Measurements from ENCODE around the gene MACROH2A2.
"Not testable (repeated sequence)": the region's sequence is repeated elsewhere in the genome, so short reads cannot be mapped to it uniquely, and the experiment has no call there.

The MACROH2A2 gene

DNA sequence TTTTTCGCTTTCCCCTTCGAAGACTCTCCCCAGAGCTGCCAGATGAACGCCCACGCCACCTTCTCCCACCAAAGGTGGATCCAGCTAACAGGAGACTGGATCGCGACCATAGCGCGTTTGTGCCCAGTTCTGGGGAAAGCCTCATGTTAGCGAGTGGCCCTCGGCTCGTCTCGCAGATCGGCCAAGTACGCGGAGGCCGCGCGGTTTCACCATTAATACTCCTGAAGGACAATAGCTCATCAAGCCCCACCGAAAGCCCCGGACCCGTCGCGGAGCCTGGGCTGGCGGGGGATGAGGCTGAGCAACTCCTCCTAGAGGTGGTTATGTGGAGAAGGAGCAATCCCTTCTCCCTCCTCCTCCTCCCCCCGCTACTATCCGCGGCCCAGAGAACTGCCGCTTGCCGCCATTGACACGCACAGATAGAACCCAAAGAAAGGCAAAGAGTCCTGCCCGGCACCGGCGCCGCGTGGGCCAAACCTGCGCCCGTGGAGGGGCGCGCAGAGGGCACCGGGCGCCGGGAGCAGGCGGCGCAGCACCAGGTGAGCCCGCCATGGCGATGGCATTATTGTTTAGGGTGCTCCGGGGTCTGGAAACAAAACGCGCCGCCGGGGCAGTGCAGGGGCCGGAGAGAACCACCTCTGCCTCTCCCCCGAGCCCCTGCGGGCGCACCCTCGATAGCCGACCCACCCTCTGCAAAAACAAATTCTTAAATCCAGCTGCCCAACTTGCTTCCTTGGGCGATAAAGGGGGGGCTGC lies at the start of gene MACROH2A2:
Gene MACROH2A2, plus strand, starts transcription at position 385 of the 756 bp plus-strand sequence. CDS start 22,813 bp downstream, outside the sequence.
- DNase-seq (ENCODE audit: low read depth in 2 of 2, low spot score in 1 of 2): no peak

DNA sequence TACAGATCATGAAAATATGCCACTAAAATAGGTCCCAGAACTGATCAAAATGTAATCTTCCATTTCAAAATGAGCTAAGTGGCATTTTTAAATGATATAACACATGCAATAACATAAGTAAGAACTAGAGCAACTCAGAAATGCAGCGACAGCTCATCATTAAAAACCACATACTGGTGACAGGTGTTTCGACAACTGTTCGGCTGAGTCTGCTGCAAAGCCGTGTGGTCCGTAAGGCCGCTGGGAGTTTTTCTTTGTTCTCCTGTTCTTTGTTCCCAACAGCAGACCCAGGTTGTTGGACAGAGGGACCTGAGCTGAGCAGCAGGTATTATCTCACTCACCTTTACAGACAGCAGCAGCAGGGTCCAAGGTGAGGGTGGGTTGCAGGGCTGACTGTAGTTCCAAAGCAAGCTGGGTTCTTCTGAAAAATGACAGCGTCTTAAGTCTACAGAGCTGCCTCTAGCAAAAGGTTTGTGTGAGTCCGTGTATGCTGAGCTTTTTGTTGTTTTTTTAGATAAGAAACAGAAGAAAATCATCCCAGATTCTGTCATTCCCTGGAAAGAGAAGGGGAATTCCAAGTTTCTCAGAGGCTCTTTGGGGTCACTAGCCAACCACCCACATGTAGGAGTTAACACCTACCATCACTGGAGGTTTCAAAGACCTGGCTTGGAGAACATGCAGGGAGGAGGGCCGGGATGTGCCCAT lies 45.4 kb upstream of the MACROH2A2 start:
- no peak for DNase-seq (ENCODE audit: low read depth in 2 of 2, low spot score in 1 of 2)

DNA sequence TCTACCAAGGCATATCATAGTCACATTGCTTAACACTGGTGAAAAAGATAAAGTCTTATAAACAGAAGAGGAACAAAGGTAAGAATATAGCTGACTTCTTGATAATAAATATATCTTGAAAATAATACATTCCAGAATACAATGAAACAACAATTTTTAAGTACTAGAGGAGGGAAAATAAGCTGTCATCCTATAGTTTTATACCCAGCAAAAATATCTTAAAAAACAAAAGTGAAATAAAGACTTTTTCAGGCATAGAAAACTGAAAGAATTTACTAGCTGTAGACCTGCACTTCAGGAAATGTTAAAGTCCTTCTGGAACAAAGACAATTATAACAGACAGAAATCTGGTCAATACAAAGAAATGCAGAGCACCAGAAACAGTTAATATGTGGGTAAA lies 21.4 kb upstream of the MACROH2A2 start:
- DNase-seq (ENCODE audit: low read depth in 2 of 2, low spot score in 1 of 2): no peak

DNA sequence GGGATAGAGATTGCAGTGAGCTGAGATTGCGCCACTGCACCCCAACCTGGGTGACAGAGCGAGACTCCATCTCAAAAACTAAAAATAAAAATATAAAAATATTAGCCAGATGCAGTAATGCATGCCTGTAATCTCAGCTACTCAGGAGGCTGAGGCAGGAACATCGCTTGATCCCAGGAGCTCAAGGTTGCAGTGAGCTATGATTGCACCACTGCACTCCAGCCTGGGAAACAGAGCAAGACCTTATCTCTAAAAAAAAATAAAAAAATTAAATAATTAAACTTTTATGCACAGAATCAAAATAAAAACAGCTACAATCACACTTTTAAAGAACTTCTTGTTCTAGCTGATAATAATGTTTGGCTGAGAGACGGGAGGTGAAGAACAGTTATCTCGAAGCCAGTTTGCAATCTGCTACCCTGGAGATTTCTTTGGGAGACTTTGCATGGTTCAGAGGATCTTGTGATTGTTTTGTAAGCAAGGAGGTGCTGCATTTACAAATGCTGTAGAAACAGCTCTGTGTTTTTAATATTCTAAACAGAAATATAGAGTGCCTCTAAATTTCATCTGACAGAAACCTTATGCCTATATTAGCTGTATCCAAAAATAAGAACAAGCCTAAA lies 19.9 kb upstream of the MACROH2A2 start:
- no peak for DNase-seq (ENCODE audit: low read depth in 2 of 2, low spot score in 1 of 2)

DNA sequence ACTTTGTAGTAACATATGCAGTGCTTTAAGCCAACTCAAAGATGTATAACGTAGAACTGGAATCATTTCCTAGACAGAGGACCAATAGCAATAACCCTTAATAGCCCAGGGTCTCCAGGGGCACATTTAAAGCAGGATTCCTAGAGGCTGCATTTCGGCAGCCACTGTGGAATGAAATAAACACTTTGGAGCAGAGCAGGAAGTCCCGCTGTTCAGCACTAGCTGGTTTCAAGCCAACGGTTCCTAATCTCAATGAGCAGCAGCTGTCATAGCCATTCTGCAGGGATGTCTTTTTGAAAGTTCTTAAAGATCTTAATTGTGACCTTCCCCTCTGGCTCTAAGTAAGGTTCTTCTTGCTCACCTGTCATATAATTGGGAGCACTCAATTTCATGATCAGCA lies 18.4 kb upstream of the MACROH2A2 start:
- DNase-seq (ENCODE audit: low read depth in 2 of 2, low spot score in 1 of 2): no peak

DNA sequence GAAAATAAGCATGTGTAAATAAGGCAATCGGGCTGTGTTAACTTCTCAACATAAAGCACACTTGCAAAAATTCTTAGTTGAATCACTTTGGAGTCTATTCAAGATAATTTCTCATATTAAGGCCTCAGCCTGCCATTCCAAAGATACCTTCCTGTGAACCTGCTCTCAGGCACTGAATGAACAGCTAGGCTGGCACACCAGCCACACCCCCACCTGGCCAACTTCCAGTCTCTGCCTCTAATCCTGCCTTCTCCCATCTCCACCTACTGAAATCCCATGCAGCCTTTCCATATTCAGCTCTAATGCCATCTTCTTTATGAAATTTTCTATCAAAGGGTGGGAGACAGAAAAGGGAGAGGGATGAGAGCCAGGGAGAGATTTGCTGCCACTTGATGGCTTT lies 17.1 kb upstream of the MACROH2A2 start:
- DNase-seq (ENCODE audit: low read depth in 2 of 2, low spot score in 1 of 2): no peak

DNA sequence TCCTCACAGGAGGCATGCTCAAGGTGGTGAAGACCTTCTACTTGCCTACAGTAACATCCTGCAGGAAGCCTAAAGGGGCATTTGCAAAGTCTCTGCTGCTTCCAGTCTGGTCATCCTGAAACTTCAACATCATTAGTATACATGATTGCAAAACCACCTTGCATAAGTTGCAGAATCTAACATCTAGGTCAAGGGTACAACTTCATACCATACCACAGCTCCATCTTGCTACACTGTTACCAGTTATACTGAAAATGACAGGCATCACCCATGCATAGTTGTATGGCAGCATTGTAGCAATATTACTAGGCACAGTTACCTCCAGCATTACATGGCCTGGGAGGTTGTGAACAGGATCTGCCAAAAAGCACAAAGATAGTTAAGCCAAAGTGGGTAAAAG lies 13.7 kb upstream of the MACROH2A2 start:
- DNase-seq (ENCODE audit: low read depth in 2 of 2, low spot score in 1 of 2): no peak

DNA sequence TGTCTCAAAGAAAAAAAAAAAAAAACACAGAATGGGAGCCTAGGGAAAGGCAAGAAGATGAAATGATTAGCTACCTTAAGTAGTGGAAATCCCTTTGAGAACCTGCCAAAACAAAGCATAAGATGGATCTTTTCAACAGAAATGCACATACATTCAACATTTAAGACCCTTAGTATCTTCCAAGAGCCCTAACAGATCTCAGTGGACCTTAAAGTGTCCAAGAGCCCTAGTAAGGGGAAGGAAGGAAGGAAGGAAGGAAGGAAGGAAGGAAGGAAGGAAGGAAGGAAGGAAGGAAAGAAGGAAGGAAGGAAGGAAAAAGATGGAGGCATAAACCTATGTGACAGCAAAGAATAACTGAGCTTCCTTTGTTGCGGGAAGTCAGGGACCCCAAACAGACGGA lies 11.6 kb upstream of the MACROH2A2 start:
- DNase-seq (ENCODE audit: low read depth in 2 of 2, low spot score in 1 of 2): no peak

DNA sequence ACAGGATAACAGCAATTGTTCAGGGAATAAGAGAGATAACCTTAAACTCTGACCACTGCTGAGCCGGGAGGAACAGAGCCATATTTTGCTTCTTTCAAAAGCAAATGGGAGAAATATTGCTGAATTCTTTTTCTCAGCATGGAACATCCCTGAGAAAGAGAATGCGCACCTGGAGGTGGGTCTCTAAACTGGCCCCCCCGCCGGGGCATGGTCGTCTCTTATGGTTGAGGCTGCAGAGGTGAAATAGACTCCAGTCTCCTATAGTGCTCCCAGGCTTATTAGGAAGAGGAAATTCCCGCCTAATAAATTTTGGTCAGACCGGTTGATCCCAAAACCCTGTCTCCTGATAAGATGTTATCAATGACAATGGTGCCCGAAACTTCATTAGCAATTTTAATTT lies 10.9 kb upstream of the MACROH2A2 start:
- DNase-seq (ENCODE audit: low read depth in 2 of 2, low spot score in 1 of 2): not testable (repeated sequence)

DNA sequence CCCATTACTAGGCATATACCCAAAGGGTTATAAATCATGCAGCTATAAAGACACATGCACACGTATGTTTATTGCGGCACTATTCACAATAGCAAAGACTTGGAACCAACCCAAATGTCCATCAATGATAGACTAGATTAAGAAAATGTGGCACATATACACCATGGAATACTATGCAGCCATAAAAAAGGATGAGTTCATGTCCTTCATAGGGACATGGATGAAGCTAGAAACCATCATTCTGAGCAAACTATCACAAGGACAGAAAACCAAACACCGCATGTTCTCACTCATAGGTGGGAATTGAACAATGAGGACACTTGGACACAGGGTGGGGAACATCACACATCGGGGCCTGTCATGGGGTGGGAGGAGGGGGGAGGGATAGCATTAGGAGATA lies 5.6 kb upstream of the MACROH2A2 start:
- not testable (repeated sequence) for DNase-seq (ENCODE audit: low read depth in 2 of 2, low spot score in 1 of 2)

DNA sequence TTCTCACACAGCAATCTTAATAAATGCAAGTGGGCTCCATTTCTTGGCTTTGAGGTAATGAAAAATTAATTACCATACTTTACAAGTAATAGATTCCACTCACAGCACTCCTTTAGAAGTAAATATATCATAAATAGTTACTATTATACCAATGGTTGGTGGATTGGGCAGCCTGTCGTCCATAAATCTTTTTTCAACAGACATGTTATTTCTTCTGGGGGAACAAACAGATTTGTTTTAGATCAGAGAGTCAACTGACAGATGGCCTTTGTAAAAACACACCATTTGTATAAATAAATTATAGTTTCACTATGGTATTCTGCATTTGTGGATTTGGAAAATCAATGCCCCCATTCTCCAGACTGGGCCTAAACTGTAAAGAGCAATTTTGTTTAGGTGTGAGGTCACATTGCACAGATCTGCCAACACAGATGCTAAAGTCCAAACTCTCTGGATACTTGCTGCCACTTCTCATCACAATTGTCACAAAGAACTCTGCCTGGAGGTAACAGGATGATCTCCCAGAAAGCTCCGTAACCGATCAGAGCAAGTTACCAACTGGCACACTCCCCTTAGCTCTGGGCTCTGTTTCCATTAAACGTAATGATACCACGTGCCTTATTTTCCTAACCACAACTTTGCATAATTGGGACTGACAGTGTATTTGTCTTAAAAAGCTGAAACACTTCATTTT lies 4.5 kb upstream of the MACROH2A2 start:
- no peak for DNase-seq (ENCODE audit: low read depth in 2 of 2, low spot score in 1 of 2)

DNA sequence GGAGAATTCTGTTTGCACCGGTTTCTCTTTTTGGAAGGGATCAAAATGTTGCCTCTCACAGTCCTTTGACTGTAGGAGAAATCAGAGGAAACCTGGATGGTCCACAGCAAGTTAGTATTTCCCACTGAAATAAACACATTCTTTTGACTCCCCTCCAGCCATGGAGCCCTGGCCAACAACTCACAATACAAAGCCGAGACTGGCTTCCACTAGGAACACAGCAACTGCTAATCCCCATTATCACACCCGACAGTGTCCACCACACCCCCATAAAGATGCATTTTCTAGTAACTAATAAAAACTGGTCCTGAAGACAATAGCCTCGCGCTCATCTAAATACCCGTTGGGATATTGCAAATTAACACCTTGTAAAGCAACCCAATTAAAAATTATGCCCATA lies 798 bp upstream of the MACROH2A2 start:
- DNase-seq (ENCODE audit: low read depth in 2 of 2, low spot score in 1 of 2): no peak

DNA sequence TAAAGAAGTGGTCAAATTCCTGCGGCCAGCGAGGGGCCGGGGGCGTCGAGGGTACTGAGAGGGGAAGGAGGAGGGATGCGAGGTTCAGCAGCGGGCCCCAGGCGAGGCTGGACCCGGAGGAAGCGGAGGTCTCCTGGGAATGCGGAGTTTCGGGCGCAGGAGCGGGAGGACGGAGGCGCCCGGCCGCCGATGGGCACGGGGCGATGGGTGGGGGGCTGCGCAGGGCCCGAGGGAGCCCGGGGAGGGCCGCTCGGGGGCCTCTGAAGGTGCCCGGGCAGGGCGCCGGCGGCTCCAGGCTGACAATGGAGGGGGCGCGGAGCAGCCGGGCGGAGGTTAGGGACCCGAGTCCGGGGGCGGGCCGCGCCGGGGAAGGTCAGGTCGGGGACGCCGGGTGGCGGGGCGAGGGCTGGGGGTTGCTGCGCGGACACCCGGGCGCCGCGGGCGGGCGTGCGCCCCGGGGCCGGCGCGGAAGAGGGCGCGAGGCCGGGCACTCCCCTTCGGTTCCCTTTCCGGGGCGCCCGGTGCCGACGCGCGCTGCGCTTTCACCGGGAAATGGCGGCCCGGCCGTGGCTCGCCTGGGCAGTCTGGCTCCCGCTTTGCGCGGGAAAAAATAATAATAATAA lies 683 bp downstream of the MACROH2A2 start:
- DNase-seq (ENCODE audit: low read depth in 2 of 2, low spot score in 1 of 2): no peak

DNA sequence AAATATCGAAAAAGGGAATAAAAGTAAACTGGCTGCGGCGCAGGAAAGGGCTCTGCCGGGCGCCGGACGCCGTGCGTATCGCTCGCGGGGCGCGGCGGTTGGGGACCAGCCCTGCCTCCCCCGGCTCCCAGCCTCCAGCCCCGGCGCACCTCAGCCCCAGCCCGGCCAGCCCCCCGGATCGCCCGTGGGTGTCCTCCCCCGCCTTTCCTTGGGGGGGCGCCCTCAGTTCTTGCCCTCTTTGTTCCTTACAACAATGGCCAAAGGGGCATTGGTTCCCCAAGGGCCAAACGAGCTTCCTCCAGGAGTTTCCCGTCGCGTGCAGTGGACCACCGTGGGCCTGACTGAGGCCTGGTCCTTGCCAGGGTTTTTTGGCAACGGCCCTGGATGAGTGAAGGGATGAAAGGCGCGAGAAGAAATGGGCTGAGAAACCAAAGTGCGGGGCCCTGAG lies 1.2 kb downstream of the MACROH2A2 start:
- DNase-seq (ENCODE audit: low read depth in 2 of 2, low spot score in 1 of 2): no peak

DNA sequence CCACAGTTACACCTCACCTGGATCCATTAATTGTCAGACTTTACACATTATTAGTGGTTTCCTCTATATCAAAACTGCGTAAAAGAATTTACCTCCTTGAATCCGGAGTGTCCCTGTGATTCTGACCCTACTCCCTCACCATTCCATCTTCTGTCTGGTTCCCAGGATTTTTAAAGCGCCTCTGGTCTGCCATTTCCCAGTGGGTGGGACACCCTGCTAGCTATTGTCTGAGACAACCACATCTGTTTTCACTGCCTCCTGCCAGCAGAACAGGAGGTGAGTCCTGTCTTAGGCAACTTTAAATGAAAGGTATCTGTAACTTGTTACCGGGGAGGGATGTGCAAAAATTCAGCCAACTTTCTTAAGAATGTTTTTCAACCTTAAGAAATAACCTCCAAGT lies 2.3 kb downstream of the MACROH2A2 start:
- no peak for DNase-seq (ENCODE audit: low read depth in 2 of 2, low spot score in 1 of 2)

DNA sequence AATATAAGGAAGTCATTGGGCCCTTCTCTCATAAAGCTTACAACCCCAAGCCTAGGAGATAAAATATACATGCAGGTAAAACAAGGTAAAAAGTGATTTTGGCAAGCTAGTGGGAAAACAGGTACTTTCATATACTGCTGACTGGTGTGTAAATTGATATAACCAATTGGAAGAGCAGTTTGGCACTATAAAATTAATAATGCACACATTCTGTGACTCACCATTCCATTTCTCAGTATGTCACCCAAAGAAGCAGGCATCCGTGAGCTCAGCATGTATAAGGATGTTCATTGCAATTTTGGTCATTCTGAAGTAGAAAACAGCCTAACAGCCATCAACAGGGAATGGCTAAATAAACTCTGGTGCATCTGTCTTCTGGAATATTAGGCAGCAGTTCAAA lies 2.9 kb downstream of the MACROH2A2 start:
- no peak for DNase-seq (ENCODE audit: low read depth in 2 of 2, low spot score in 1 of 2)

DNA sequence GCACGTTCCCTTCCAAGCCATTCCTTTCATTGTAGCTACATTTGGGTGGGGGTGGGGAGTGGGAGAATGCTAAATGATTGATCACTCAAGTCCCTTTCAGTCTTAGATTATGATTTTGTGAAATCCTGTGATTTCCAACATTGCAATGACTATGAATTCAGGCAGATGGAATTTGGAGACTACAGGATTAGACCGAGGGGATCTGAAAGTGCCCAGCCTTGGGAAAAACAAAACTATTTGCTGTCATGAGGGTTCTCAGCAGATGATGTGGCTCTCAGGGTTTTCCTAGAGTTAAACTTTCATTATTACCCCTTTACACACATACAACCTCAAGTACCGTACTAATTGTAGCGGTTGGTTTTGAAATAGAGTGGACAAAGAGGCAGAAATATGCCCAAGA lies 4.7 kb downstream of the MACROH2A2 start:
- no peak for DNase-seq (ENCODE audit: low read depth in 2 of 2, low spot score in 1 of 2)

DNA sequence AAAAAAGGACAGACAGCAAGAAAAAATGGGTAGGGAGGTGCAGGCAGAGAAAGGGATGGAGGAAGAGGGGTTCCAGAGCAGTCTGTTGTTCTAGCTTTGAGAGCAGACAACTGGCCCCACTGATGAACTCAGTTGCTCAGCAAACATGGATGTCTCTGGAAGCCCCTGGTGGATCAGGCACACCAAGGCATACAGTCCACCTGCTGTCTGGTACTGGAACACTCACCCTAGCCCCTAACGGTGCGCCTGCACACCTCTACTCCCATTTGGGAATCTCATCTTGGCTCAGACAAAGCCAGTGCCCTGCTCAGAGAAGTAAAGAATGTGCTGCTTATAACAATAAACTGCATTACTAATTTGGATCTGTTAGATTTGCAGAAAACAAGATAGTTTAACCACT lies 7.7 kb downstream of the MACROH2A2 start:
- DNase-seq (ENCODE audit: low read depth in 2 of 2, low spot score in 1 of 2): no peak

DNA sequence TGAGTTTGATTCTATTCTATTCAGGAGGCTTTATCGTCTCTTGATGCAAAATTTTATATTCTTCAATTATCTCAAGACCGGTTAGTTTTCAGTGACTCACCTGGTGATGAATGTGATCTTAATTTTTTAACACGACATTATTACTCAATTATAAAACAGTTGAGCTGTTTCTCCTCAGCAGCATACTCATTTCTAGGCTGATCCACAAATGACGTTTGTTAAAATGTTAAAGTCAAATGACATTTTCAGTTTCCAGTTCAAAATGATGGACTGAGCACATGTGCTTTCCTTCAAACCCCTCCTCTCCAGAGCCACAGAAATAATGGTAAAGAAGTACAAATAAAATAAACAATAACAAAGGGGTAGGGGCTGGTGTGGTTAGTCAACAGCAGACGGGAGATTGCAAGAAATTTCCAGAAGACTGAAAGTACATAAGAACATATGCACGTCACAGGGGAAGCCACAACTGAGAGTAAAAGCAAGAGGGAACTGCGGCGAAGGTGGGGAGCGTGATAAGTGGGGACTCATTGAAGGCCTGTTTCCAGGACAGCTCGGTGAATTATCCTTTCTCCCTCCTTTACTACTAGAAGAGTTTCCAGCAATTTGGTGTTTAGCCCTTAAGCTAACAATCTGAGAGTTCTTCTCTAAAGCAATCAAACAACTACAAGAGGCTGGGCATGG lies 10.9 kb downstream of the MACROH2A2 start:
- DNase-seq (ENCODE audit: low read depth in 2 of 2, low spot score in 1 of 2): no peak

DNA sequence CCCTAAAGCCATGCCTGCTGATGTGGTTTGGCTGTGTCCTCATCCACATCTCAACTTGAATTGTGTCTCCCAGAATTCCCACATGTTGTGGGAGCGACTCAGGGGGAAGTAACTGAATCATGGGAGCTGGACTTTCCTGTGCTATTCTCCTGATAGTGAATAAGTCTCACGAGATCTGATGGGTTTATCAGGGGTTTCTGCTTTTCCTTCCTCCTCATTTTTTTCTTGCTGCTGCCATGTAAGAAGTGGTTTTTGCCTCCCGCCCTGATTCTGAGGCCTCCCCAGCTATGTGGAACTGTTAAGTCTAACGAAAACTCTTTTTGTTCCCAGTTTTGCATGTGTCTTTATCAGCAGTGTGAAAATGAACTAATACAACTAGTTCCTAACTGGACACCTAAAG lies 11.8 kb downstream of the MACROH2A2 start:
- no peak for DNase-seq (ENCODE audit: low read depth in 2 of 2, low spot score in 1 of 2)

DNA sequence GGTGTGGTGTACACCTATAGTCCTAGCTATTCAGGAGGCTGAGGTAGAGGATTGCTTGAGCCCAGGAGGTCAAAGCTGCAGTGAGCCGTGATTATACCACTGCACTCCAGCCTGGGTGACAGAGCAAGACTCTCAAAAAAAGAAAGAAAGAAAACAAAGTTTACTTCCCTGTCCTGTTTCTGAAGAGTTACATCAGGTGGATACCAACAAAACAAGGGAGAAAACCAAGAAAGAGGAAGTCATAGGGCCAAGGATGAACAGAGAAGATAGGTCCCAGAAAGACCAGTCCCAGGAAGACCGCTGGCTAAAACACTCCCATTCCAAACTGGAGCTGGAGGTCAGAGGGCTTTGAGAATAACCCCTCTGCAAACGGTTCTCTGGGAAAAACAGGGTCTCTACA lies 13.5 kb downstream of the MACROH2A2 start:
- DNase-seq (ENCODE audit: low read depth in 2 of 2, low spot score in 1 of 2): no peak
